Heart left ventricle (tissue), 16 donors: ENCODE results near the gene HERC2. TPM values are rescaled to one million over a fixed set of nuclear protein-coding genes. Genes with fewer than 3 reads are reported as not detected.
A peak's percentile ranks its signal among the peaks of the same experiment; 100 is the strongest.
"Not testable (repeated sequence)": the region's sequence is repeated elsewhere in the genome, so short reads cannot be mapped to it uniquely, and the experiment has no call there.

Experiments used
- ATAC-seq, 4 donors: fragments of 200-7000 bp; cut with Tn5 transposase; one replicate each; pipeline ENCODE4 v1.9.1; 2020 to 2022; ENCODE audit warnings: moderate library complexity in 4 of 4, mild to moderate bottlenecking in 3 of 4, moderate number of reproducible peaks in 1 of 4
- DNase-seq, 5 donors: peaks; one replicate each; pipeline ENCODE4 v3.0.0-alpha.2; 2020
- H3K27ac ChIP-seq, 12 donors: fragments of 200-600 bp; sonication (generic) in 4 of 12; one replicate each; pipeline versions ENCODE4 v1.5.0 to v1.8.0; 2016 to 2022; ENCODE audit warnings: mild to moderate bottlenecking in 2 of 12
- H3K27me3 ChIP-seq, 9 donors: fragments of 200-600 bp; sonication (generic) in 2 of 9; one replicate each; pipeline versions ENCODE4 v1.5.1 to v1.8.0; 2016 to 2022; ENCODE audit warnings: mild to moderate bottlenecking in 3 of 9
- H3K36me3 ChIP-seq, 9 donors: fragments of 200-600 bp; sonication (generic) in 2 of 9; one replicate each; pipeline versions ENCODE4 v1.5.0 to v1.8.0; 2018 to 2022; ENCODE audit warnings: mild to moderate bottlenecking in 2 of 9
- H3K4me1 ChIP-seq, 12 donors: fragments of 200-600 bp; sonication (generic) in 4 of 12; one replicate each; pipeline versions ENCODE4 v1.5.0 to v1.8.0; 2016 to 2022; ENCODE audit warnings: mild to moderate bottlenecking in 3 of 12
- H3K4me3 ChIP-seq, 12 donors: fragments of 200-600 bp; sonication (generic) in 4 of 12; one replicate each; pipeline versions ENCODE4 v1.5.0 to v1.8.0; 2017 to 2022; ENCODE audit warnings: mild to moderate bottlenecking in 9 of 12, moderate library complexity in 4 of 12
- H3K9me3 ChIP-seq, 12 donors: fragments of 200-600 bp; sonication (generic) in 4 of 12; one replicate each; pipeline versions ENCODE4 v1.5.0 to v1.8.0; 2016 to 2022; ENCODE audit warnings: mild to moderate bottlenecking in 1 of 12
- WGBS, 4 donors: extraction: QIAGEN DNeasy Blood & Tissue Kit in 2 of 4; methylation state at CpG; one replicate each; pipeline versions ENCODE4 v1.1.5 to v1.1.7; 2013 to 2018; 5-methylcytosine and 5-hydroxymethylcytosine counted together
- intact Hi-C, 10 donors: fragments of 100-400 bp; cut with DNase I; formaldehyde crosslinking; loops; one replicate each; pipeline versions ENCODE4 v1.11.1 to v1.14.2; 2022
- polyA plus RNA-seq, 2 donors: library from polyadenylated mRNA; stranded (reverse); fragments of 200-250 nt; gene quantifications; one replicate each; pipeline ENCODE4 v1.2.3, GENCODE V29; 2013
- total RNA-seq, 9 donors: library from RNA; depleted of rRNA in 2 of 9; stranded (reverse); fragments of >200 nt in 2 of 9; fragmentation: NEBNext Ultra II Directional in 3 of 9; extraction: Animal tissue kit (Norgen Biotek cat#: 25700) in 3 of 9; gene quantifications; one replicate each; pipeline versions ENCODE4 v1.1.0 to v1.2.4, GENCODE V29; 2016 to 2023
- donor health status: ischemic (EF 13 %, LVEDD 7.1; RV severe dilation, severe dysfunction).
- donor health status: healthy with polysubstance abuse.
- donor health status: DM: no; HTN: yes; CAD: no.
- donor health status: DM: no; HTN: no; CAD: no.
- donor health status: ischemic (EF 25% LVEDD 6.9; RV normal size, moderate dysfunction).
- donor health status: ischemic (EF 25% LVEDD 5.7; RV mildly dilated, moderate dysfunction).
- donor health status: healthy.
- donor health status: DM: yes; HTN: yes; CAD: no.
- donor health status: ischemic (EF 35%, LVEDD 5.7; RV mildly dilated, moderate dysfunction).
- donor health status: nonischemic (EF 11% LVEDD 7.7; RV severe dilation, severe dysfunction).
- donor health status: DM: yes; HTN: yes; CAD: no.
- donor health status: PGD.
- donor health status: ischemic (EF 29% LVEDD 5.4; RV normal size, mild dysfunction).
- donor health status: nonischemic (EF 23%, LVEDD 6.1; RV moderate dilation, normal function).

Gene HERC2
- total and polyA plus RNA-seq, 11 donors: 25.9 to 70.5 (median 59.0) TPM

DNA sequence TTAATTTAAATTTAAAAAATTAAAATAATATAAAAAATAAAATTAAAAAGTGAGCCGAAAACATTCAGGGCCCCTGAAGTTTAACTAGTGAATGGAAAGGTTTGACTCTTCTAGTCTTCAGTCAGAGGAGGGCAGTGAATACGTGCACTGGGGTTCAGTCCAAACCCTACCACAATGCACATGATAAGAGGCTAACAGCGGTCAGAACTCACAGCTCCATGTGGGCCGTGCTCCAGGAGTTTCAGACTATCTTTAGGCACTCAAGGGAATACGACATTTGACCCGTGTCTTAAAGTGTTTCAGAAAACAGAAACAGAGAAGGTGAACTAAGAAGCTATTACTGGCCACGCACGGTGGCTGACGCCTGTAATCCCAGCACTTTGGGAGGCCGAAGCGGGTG is 11.5 kb downstream of the HERC2 start:
- H3K4me1 ChIP-seq: peaks cover 0 to 10% (median 0%) of the 10 kb centered on the region in 12 donors
- peaks cover 0 to 17% (median 0%) of the 10 kb centered on the region in 12 donors for H3K9me3 ChIP-seq
- ATAC-seq (peak; percentile 92 to 97 (median 96)), DNase-seq (peak in 4 of 5 donors; percentile 20 to 66 (median 48))
- H3K4me3 ChIP-seq, intact Hi-C loops, H3K27me3 ChIP-seq: not testable (repeated sequence)
- WGBS, 4 donors: 53 to 62% (median 57%) methylated on average over 11 of the region's 11 CpGs
- peak overlapping the region in 3 of 12 donors; percentile 18 to 46 (median 28) for H3K27ac ChIP-seq
- peaks cover 0 to 32% (median 5%) of the 10 kb centered on the region in 9 donors for H3K36me3 ChIP-seq

DNA sequence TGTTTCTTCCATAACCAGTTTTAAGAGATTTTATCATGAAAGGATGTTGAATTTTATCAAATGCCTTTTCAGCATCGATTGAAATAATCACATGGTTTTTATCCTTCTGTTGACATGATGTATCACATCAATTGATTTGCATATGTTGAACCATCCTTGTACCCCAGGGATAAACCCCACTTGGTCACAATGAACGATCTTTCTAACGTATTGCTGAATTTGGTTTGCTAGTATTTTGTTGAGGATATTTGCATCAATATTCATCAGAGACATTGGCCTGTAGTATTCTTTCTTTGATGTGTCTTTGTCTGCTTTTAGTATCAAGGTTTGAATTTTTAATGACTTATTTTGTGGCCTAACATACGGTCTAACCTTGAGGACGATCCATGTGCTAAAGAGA is 13.3 kb downstream of the HERC2 start:
- H3K4me1 ChIP-seq, DNase-seq, H3K27me3 ChIP-seq, intact Hi-C loops, ATAC-seq, H3K4me3 ChIP-seq, H3K27ac ChIP-seq: not testable (repeated sequence)
- Histone ChIP-seq H3K36me3 (peaks cover 0 to 22% (median 0%) of the 10 kb centered on the region in 9 donors), H3K9me3 (peaks cover 0 to 17% (median 0%) of the 10 kb centered on the region in 12 donors)
- 98 to 100% (median 99%) methylated on average over 5 of the region's 5 CpGs for WGBS, 4 donors

DNA sequence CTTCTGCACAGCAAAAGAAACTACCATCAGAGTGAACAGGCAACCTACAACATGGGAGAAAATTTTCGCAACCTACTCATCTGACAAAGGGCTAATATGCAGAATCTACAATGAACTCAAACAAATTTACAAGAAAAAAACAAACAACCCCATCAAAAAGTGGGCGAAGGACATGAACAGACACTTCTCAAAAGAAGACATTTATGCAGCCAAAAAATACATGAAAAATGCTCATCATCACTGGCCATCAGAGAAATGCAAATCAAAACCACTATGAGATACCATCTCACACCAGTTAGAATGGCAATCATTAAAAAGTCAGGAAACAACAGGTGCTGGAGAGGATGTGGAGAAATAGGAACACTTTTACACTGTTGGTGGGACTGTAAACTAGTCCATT is 16.3 kb downstream of the HERC2 start:
- H3K27me3 ChIP-seq, intact Hi-C loops, H3K4me3 ChIP-seq, H3K27ac ChIP-seq, H3K4me1 ChIP-seq, DNase-seq, ATAC-seq: not testable (repeated sequence)
- Histone ChIP-seq H3K9me3 (peaks cover 0 to 17% (median 0%) of the 10 kb centered on the region in 12 donors), H3K36me3 (peaks cover 0 to 20% (median 0%) of the 10 kb centered on the region in 9 donors)
- WGBS, 4 donors: 90 to 100% (median 96%) methylated on average over 2 of the region's 2 CpGs

DNA sequence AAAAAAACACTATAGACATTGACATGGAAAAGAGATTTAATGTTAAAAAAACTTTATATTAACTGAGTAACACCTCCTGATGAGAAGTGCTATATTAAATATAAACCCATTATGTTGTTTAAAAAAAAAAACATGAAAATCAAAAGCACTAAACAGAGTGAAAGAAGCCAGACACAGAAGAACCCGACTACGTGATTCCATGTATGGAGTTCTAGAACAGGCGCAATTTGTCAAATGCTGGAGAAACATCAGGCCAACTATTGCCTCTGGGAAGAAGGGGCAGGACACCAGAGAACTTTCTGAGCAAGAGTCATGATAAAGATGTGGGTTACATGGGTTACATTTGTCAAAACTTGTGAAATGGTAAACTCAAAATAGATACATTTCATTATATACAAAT is 24.5 kb downstream of the HERC2 start:
- H3K4me1 ChIP-seq, H3K9me3 ChIP-seq, ATAC-seq, H3K27ac ChIP-seq, intact Hi-C loops, H3K4me3 ChIP-seq, DNase-seq, H3K27me3 ChIP-seq: not testable (repeated sequence)
- H3K36me3 ChIP-seq: peaks cover 0 to 18% (median 6%) of the 10 kb centered on the region in 9 donors
- 91 to 94% (median 92%) methylated on average over 3 of the region's 3 CpGs for WGBS, 4 donors

DNA sequence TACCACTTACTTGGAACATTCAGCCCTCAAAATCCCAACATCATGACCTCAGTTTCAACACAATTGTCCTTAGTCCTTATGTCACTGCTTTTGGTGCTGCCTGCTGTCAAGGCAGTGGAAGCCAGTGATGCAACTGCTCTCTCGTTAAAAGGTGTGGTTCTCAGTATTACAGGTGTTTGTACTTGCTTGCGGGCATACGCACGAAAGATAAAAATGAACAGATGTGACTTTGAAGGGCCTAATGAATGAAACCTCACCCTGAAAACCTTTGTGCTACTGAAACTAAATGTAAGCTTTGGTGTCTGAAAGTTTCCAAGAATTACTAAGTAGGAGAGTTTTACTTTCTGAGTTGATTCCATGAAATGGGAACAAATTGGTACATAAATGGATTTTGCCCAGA is 25.2 kb downstream of the HERC2 start:
- H3K27ac ChIP-seq, ATAC-seq, DNase-seq, intact Hi-C loops, H3K4me3 ChIP-seq, H3K9me3 ChIP-seq, H3K4me1 ChIP-seq, H3K27me3 ChIP-seq: not testable (repeated sequence)
- peaks cover 0 to 24% (median 6%) of the 10 kb centered on the region in 9 donors for H3K36me3 ChIP-seq
- 93 to 100% (median 94%) methylated on average over 1 to 4 of the region's 4 CpGs for WGBS, 4 donors

DNA sequence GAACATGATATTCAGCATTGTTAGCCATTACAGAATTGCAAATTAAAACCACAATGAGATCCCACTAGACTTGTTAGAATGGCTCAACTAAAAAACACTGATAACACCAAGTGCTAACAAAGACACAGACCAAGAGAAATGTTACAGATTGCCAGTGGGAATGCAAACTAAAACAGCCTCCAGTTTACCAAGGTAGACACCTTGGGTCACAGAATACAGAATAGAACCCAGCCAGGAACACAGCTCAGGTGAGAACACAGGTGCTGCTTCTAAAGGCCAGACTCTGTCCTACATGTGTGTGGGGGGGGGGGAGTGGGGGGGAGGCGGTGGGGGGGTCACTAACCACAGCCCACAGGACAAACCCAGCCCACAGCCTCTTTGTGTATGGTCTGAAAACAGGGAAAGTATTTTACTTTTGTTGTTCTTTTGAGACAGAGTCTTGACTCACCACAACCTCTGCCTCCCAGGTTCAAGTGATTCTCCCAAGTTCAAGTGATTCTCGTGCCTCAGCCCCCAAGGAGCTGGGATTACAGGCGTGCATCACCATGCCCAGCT is 26.9 kb downstream of the HERC2 start:
- H3K27me3 ChIP-seq, H3K9me3 ChIP-seq, H3K4me1 ChIP-seq, ATAC-seq, DNase-seq, H3K4me3 ChIP-seq, intact Hi-C loops: not testable (repeated sequence)
- 81 to 87% (median 83%) methylated on average over 3 of the region's 3 CpGs for WGBS, 4 donors
- H3K27ac ChIP-seq: peak overlapping the region in 1 of 12 donors; percentile 38
- peaks cover 0 to 36% (median 18%) of the 10 kb centered on the region in 9 donors for H3K36me3 ChIP-seq

DNA sequence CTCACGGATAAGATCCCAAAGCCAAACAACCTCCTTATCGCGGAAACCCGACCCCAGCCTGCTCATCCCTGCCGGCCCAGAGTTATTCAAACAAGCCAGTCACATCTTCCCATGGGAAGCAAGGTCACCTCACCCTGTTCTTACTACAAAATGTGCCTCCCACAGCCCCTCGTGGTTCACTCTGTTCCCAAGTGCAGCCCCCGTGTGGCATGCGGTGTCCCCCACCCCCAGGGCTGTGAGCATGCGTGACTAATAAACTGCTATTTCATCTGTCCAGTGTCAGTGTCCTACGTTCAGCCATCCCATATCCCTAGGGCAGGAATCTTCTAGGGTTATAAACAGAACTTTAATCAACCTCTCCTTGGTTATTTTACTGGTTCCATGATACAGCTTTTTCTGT is 27.4 kb downstream of the HERC2 start:
- H3K9me3 ChIP-seq, H3K27me3 ChIP-seq, ATAC-seq, H3K4me3 ChIP-seq, H3K4me1 ChIP-seq, intact Hi-C loops: not testable (repeated sequence)
- peak overlapping the region in 2 of 12 donors; percentile 34 to 38 for H3K27ac ChIP-seq
- WGBS, 4 donors: 29 to 48% (median 44%) methylated on average over 7 to 9 of the region's 10 CpGs
- peaks cover 0 to 41% (median 18%) of the 10 kb centered on the region in 9 donors for H3K36me3 ChIP-seq
- DNase-seq: peak in 1 of 5 donors; percentile 31
